GM12878 (cell line): ENCODE results near the gene IBSP.

Source experiments
- BHLHE40 ChIP-seq, 2 experiments: fragments of 450-650 bp in 1 of 2; IDR thresholded peaks; 2 replicates each; pipeline ENCODE4 v1.6.1; 2011 to 2017; ENCODE audit warnings: low read depth in 2 of 2, borderline replicate concordance in 1 of 2, improper control_type of control experiment in 1 of 2, low read length in 1 of 2, mild to moderate bottlenecking in 1 of 2
- GATAD2B ChIP-seq: fragments of 450-650 bp; conservative IDR thresholded peaks from 2 replicates; pipeline ENCODE4 v1.6.1; 2017; ENCODE audit warnings: low read depth, mild to moderate bottlenecking, moderate library complexity
- JUND ChIP-seq: IDR thresholded peaks from 2 replicates; pipeline ENCODE4 v1.6.1; 2012; ENCODE audit warnings: low read depth, mild to moderate bottlenecking, low read length, improper control_type of control experiment, moderate library complexity
- MTA3 ChIP-seq: IDR thresholded peaks from 2 replicates; pipeline ENCODE4 v1.6.1; 2012; ENCODE audit warnings: low read length, inconsistent platforms, borderline replicate concordance
- NFYB ChIP-seq: IDR thresholded peaks from 2 replicates; pipeline ENCODE4 v1.6.1; 2011; ENCODE audit warnings: low read depth, mild to moderate bottlenecking, low read length, improper control_type of control experiment, moderate library complexity; ENCODE audit not compliant: insufficient read depth
- POLR2A ChIP-seq: IDR thresholded peaks from 2 replicates; pipeline ENCODE4 v1.6.1; 2011; ENCODE audit warnings: low read depth, mild to moderate bottlenecking, low read length
- POLR2AphosphoS5 ChIP-seq: IDR thresholded peaks from 2 replicates; pipeline ENCODE4 v1.6.1; 2011; ENCODE audit warnings: mild to moderate bottlenecking, low read length, inconsistent platforms
- RFX5 ChIP-seq: IDR thresholded peaks from 2 replicates; pipeline ENCODE4 v1.6.1; 2011; ENCODE audit warnings: low read depth, low read length, improper control_type of control experiment
- TF ChIP-seq, protein P1 (sequence below), 3 experiments: IDR thresholded peaks in 2 of 3; conservative IDR thresholded peaks in 1 of 3; 2 replicates each; pipeline ENCODE4 v1.5.1; 2011; ENCODE audit warnings: low read depth in 3 of 3, low read length in 3 of 3, mild to moderate bottlenecking in 3 of 3, control low read depth in 2 of 3, moderate library complexity in 2 of 3, inconsistent platforms in 1 of 3, mixed read lengths in 1 of 3; ENCODE audit not compliant: control insufficient read depth in 2 of 3, insufficient read depth in 1 of 3; ENCODE audit errors: extremely low read depth in 1 of 3
- TF ChIP-seq, protein P2 (sequence below): IDR thresholded peaks from 2 replicates; pipeline ENCODE4 v1.6.1; 2012; ENCODE audit warnings: improper control_type of control experiment, low read depth, low read length; ENCODE audit not compliant: insufficient replicate concordance

DNA sequence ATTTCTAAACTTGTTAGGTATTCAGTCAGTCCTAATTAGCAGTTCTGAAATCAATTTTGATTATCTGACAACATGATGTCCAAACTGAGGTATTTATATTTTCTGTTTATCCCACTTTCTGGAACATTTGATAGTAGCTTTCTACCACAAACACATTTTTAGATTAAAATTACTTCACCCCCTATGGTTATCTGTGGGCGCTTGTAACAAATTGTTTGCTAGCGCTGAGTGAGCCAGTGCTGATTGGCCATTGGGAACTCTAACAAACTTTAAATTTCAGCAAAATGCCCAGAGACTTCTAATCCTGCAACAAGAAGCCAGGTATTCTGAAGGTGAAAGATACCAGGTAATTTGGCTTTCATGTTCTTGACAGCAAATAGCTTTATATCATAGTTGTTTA is 33.3 kb downstream of the IBSP start, which contains the start of gene MEPE:
- TF ChIP-seq BHLHE40 (IDR thresholded peaks at IDR 0.05; ENCODE audit: borderline replicate concordance in 1 of 2, low read depth in 2 of 2, low read length in 1 of 2), result no peak
- TF ChIP-seq, protein P1, sequence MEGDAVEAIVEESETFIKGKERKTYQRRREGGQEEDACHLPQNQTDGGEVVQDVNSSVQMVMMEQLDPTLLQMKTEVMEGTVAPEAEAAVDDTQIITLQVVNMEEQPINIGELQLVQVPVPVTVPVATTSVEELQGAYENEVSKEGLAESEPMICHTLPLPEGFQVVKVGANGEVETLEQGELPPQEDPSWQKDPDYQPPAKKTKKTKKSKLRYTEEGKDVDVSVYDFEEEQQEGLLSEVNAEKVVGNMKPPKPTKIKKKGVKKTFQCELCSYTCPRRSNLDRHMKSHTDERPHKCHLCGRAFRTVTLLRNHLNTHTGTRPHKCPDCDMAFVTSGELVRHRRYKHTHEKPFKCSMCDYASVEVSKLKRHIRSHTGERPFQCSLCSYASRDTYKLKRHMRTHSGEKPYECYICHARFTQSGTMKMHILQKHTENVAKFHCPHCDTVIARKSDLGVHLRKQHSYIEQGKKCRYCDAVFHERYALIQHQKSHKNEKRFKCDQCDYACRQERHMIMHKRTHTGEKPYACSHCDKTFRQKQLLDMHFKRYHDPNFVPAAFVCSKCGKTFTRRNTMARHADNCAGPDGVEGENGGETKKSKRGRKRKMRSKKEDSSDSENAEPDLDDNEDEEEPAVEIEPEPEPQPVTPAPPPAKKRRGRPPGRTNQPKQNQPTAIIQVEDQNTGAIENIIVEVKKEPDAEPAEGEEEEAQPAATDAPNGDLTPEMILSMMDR (IDR thresholded peaks at IDR 0.05 in 2 of 3, conservative IDR thresholded peaks at IDR 0.05 in 1 of 3; ENCODE audit: control insufficient read depth in 2 of 3, extremely low read depth in 1 of 3, insufficient read depth in 1 of 3, low read depth in 3 of 3, low read length in 3 of 3), result no peak
- TF ChIP-seq NFYB, result no peak
- no peak for TF ChIP-seq MTA3
- TF ChIP-seq JUND, result no peak
- TF ChIP-seq GATAD2B, result no peak
- TF ChIP-seq POLR2A, result no peak
- TF ChIP-seq POLR2AphosphoS5, result no peak
- TF ChIP-seq, protein P2, sequence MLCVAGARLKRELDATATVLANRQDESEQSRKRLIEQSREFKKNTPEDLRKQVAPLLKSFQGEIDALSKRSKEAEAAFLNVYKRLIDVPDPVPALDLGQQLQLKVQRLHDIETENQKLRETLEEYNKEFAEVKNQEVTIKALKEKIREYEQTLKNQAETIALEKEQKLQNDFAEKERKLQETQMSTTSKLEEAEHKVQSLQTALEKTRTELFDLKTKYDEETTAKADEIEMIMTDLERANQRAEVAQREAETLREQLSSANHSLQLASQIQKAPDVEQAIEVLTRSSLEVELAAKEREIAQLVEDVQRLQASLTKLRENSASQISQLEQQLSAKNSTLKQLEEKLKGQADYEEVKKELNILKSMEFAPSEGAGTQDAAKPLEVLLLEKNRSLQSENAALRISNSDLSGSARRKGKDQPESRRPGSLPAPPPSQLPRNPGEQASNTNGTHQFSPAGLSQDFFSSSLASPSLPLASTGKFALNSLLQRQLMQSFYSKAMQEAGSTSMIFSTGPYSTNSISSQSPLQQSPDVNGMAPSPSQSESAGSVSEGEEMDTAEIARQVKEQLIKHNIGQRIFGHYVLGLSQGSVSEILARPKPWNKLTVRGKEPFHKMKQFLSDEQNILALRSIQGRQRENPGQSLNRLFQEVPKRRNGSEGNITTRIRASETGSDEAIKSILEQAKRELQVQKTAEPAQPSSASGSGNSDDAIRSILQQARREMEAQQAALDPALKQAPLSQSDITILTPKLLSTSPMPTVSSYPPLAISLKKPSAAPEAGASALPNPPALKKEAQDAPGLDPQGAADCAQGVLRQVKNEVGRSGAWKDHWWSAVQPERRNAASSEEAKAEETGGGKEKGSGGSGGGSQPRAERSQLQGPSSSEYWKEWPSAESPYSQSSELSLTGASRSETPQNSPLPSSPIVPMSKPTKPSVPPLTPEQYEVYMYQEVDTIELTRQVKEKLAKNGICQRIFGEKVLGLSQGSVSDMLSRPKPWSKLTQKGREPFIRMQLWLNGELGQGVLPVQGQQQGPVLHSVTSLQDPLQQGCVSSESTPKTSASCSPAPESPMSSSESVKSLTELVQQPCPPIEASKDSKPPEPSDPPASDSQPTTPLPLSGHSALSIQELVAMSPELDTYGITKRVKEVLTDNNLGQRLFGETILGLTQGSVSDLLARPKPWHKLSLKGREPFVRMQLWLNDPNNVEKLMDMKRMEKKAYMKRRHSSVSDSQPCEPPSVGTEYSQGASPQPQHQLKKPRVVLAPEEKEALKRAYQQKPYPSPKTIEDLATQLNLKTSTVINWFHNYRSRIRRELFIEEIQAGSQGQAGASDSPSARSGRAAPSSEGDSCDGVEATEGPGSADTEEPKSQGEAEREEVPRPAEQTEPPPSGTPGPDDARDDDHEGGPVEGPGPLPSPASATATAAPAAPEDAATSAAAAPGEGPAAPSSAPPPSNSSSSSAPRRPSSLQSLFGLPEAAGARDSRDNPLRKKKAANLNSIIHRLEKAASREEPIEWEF, result no peak
- no peak for TF ChIP-seq RFX5
